Neutrophil (primary cell): ENCODE data around the gene SHISA8.

Experiments used
- H3K27ac ChIP-seq: fragments of 200-600 bp; sonication (generic); 2 replicates; pipeline ENCODE4 v1.5.1; 2016; ENCODE audit warnings: mild to moderate bottlenecking, moderate library complexity
- H3K27me3 ChIP-seq: fragments of 200-600 bp; sonication (generic); 2 replicates; pipeline ENCODE4 v1.6.0; 2016; ENCODE audit warnings: mild to moderate bottlenecking
- H3K36me3 ChIP-seq: fragments of 200-600 bp; sonication (generic); 2 replicates; pipeline ENCODE4 v1.5.1; 2017
- H3K4me1 ChIP-seq, 2 experiments: fragments of 200-600 bp in 1 of 2; sonication (generic) in 1 of 2; 1 replicate in 1 of 2; 2 replicates in 1 of 2; pipeline versions ENCODE4 v1.5.1 to v1.6.1; 2013 to 2016; ENCODE audit warnings: low read depth in 1 of 2, low read length in 1 of 2, mild to moderate bottlenecking in 1 of 2, moderate library complexity in 1 of 2; ENCODE audit not compliant: control insufficient read depth in 1 of 2, insufficient read depth in 1 of 2
- H3K4me3 ChIP-seq, 2 experiments: fragments of 200-600 bp in 1 of 2; sonication (generic) in 1 of 2; 1 replicate in 1 of 2; 2 replicates in 1 of 2; pipeline ENCODE4 v1.5.1; 2013 to 2016; ENCODE audit warnings: low read depth in 1 of 2, low read length in 1 of 2, mild to moderate bottlenecking in 1 of 2, moderate library complexity in 1 of 2
- H3K9me3 ChIP-seq: fragments of 200-600 bp; sonication (generic); 2 replicates; pipeline ENCODE4 v1.5.1; 2016
- CTCF ChIP-seq: fragments of 200-600 bp; sonication (generic); IDR thresholded peaks from 2 replicates; pipeline ENCODE4 v1.5.1; 2016; ENCODE audit warnings: antibody characterized with exemption

The SHISA8 gene

GRCh38 chr22:41931701-41932269 is 16.9 kb upstream of the SHISA8 start:
- H3K9me3 ChIP-seq: no peaks in the 10 kb centered on the region
- H3K27me3 ChIP-seq: peaks cover 28% of the 10 kb centered on the region
- H3K4me1 ChIP-seq: no peaks in the 10 kb centered on the region
- no peak overlapping the region for H3K4me3 ChIP-seq
- TF ChIP-seq CTCF: no peak
- H3K36me3 ChIP-seq: peaks cover 3% of the 10 kb centered on the region
- H3K27ac ChIP-seq: no peak overlapping the region

DNA sequence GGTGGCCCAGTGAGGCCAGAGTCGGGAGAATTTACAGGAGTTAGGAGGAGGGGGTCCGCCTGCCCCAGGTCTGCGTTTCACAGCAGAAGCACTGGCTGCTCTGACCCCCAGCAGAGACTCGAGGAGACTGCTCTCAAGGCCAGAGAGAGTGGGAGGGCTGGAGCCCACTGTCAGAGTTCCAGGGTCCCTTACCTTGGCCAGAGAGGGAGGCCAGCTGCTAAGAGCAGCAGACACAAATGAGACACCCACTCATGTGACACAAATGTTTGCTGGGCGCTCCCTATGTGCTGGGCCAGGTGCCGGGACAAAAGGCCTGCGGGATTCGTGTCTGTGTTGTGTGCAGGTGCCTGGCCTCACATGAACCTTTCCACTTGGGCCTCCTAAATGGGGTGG is 14.5 kb upstream of the SHISA8 start:
- H3K4me3 ChIP-seq: no peak overlapping the region
- H3K27ac ChIP-seq: no peak overlapping the region
- no peaks in the 10 kb centered on the region for H3K9me3 ChIP-seq
- no peaks in the 10 kb centered on the region for H3K36me3 ChIP-seq
- no peak for TF ChIP-seq CTCF
- peaks cover 0 to 9% of the 10 kb centered on the region in 2 experiments for H3K4me1 ChIP-seq
- H3K27me3 ChIP-seq: peaks cover 51% of the 10 kb centered on the region

DNA sequence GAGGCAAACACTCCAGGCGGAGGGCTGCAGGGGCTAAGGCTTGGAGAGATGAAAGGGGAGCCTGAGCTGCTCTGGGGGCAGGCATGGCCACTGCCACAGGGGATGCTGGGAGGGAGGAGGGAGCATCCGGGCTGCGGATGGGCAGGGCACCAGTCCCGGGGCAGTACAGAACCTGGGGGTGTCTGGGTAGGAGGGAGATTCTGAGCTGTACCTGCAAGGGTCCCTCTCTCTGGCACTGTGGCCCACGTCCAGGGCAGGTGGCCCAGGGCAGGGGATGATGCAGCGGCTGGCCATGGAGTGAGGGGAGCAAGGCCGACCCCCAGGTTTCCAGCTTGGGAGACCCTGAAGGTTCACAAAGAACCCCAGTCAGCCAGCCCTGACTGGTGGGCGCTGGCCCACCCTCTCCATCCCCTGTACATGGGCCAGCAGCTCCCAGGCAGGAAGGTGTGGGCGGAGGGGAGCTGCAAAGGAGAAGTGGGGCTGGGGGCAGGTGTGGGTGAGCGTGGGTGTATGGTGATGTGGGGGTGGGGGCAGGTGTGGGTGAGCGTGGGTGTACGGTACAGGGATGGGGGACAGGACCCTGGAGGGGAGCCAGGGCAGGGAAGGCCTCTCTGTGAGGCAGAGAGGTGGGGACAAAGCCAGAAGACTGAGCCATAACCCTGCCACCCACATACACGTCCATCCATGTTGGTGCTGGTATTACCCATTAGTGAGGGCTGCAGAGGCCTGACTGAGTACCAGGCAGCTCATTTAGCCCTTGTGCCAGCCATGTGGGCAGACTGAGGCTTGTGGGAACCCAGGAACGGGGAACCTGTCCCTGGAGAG is 13.9 kb upstream of the SHISA8 start:
- no peak overlapping the region for H3K4me3 ChIP-seq
- no peak overlapping the region for H3K27ac ChIP-seq
- H3K4me1 ChIP-seq: peaks cover 0 to 9% of the 10 kb centered on the region in 2 experiments
- H3K36me3 ChIP-seq: no peaks in the 10 kb centered on the region
- peaks cover 58% of the 10 kb centered on the region for H3K27me3 ChIP-seq
- H3K9me3 ChIP-seq: no peaks in the 10 kb centered on the region
- TF ChIP-seq CTCF: no peak

GRCh38 chr22:41927813-41928212 is 12.9 kb upstream of the SHISA8 start:
- H3K4me3 ChIP-seq: no peak overlapping the region
- peaks cover 67% of the 10 kb centered on the region for H3K27me3 ChIP-seq
- no peak overlapping the region for H3K27ac ChIP-seq
- no peaks in the 10 kb centered on the region for H3K9me3 ChIP-seq
- no peaks in the 10 kb centered on the region for H3K36me3 ChIP-seq
- no peak for TF ChIP-seq CTCF
- H3K4me1 ChIP-seq: peaks cover 0 to 9% of the 10 kb centered on the region in 2 experiments

GRCh38 chr22:41925783-41926460 is 11.0 kb upstream of the SHISA8 start:
- Histone ChIP-seq H3K27me3 (peaks cover 86% of the 10 kb centered on the region), H3K36me3 (no peaks in the 10 kb centered on the region), H3K27ac (no peak overlapping the region), H3K4me1 (peaks cover 0 to 9% of the 10 kb centered on the region in 2 experiments), H3K4me3 (no peak overlapping the region), H3K9me3 (no peaks in the 10 kb centered on the region)
- TF ChIP-seq CTCF: peak; percentile 46
